ENCODE results near the gene SLC1A3.

DNA sequence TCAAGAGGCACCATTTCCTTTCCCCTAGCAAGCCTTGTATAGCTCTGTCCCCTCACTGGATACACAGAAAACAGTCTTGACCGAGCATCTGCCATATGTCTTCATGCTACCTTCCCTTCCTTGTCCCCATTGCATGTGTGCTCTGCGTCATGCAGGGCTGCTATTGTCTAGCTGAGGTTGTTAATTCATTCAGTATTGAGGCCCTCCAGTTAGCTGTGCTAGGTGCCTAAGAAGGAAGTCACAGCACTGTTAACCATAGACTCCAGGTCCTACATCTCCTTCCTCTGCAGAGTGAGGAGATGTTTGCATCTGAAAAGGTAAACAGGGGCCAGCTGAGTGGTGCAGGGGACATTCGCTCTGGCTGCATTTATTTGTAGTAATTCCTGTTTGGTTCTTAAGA lies 48.2 kb downstream of the SLC1A3 start:
- TF ChIP-seq POLR2A (IDR thresholded peaks at IDR 0.05) (no peak), CTCF (IDR thresholded peaks at IDR 0.05) (no peak)
